DND-41 (cell line): ENCODE results near the gene CUBN.

ENCODE experiments used
- ATAC-seq: fragments of 200-7000 bp; cut with Tn5 transposase; 3 replicates; pipeline ENCODE4 v1.9.1; 2021; ENCODE audit warnings: low read depth; ENCODE audit not compliant: insufficient read depth
- DNase-seq: peaks from one replicate; pipeline ENCODE4 v3.0.0-alpha.2; 2020
- H2AFZ ChIP-seq: 2 replicates; pipeline ENCODE4 v1.6.0; 2012; ENCODE audit warnings: low read depth, low read length
- H3K27ac ChIP-seq: 2 replicates; pipeline ENCODE4 v1.5.1; 2012; ENCODE audit warnings: low read length, inconsistent platforms
- H3K27me3 ChIP-seq: fragments of 200-600 bp; sonication (generic); 2 replicates; pipeline ENCODE4 v1.6.0; 2012; ENCODE audit warnings: low read length, mild to moderate bottlenecking, inconsistent platforms; ENCODE audit not compliant: insufficient read depth, poor library complexity
- H3K36me3 ChIP-seq: 2 replicates; pipeline ENCODE4 v1.5.1; 2012; ENCODE audit warnings: low read length, inconsistent platforms; ENCODE audit not compliant: insufficient read depth
- H3K4me1 ChIP-seq: 2 replicates; pipeline ENCODE4 v1.5.1; 2012; ENCODE audit warnings: mild to moderate bottlenecking, low read length; ENCODE audit not compliant: insufficient read depth
- H3K4me2 ChIP-seq: 2 replicates; pipeline ENCODE4 v1.6.0; 2012; ENCODE audit warnings: mild to moderate bottlenecking, moderate library complexity, low read length, inconsistent platforms; ENCODE audit not compliant: insufficient read depth
- H3K4me3 ChIP-seq, 2 experiments: fragments of 200-600 bp in 1 of 2; shearing (Covaris generic) in 1 of 2; 2 replicates each; pipeline ENCODE4 v1.5.1; 2012 to 2016; ENCODE audit warnings: inconsistent platforms in 2 of 2, low read length in 2 of 2, mild to moderate bottlenecking in 2 of 2, low read depth in 1 of 2, moderate library complexity in 1 of 2
- H3K79me2 ChIP-seq: 2 replicates; pipeline ENCODE4 v1.6.0; 2012; ENCODE audit warnings: low read length, inconsistent platforms; ENCODE audit not compliant: insufficient read depth
- H3K9ac ChIP-seq: 2 replicates; pipeline ENCODE4 v1.6.0; 2012; ENCODE audit warnings: low read depth, mild to moderate bottlenecking, inconsistent platforms, low read length, moderate library complexity
- H3K9me3 ChIP-seq: 2 replicates; pipeline ENCODE4 v1.5.1; 2012; ENCODE audit warnings: low read length, moderate library complexity, mild to moderate bottlenecking, inconsistent platforms; ENCODE audit not compliant: insufficient read depth, severe bottlenecking
- H4K20me1 ChIP-seq: 2 replicates; pipeline ENCODE4 v1.6.0; 2012; ENCODE audit warnings: low read length; ENCODE audit not compliant: insufficient read depth
- EZH2 ChIP-seq: IDR thresholded peaks from 3 replicates; pipeline ENCODE4 v1.6.1; 2012; ENCODE audit warnings: borderline replicate concordance, low read depth, mild to moderate bottlenecking, moderate library complexity, low read length, inconsistent platforms; ENCODE audit not compliant: severe bottlenecking
- TF ChIP-seq, protein P1 (sequence below): IDR thresholded peaks from 2 replicates; pipeline ENCODE4 v1.5.1; 2012; ENCODE audit warnings: borderline replicate concordance, low read length, moderate library complexity, mild to moderate bottlenecking; ENCODE audit not compliant: poor library complexity, severe bottlenecking; ENCODE audit errors: extremely low read depth

CUBN gene

GRCh38 chr10:16953270-16953669 is 176.3 kb downstream of the CUBN start:
- Histone ChIP-seq H3K27ac (no peak overlapping the region), H3K9ac (no peak overlapping the region), H3K4me2 (no peak overlapping the region), H2AFZ (no peak overlapping the region), H3K9me3 (no peaks in the 10 kb centered on the region), H3K4me3 (no peak overlapping the region), H3K36me3 (no peaks in the 10 kb centered on the region), H4K20me1 (no peaks in the 10 kb centered on the region), H3K27me3 (no peaks in the 10 kb centered on the region), H3K79me2 (no peaks in the 10 kb centered on the region), H3K4me1 (no peaks in the 10 kb centered on the region)
- DNase-seq (no peak), ATAC-seq (no peak)
- TF ChIP-seq EZH2 = no peak
- TF ChIP-seq, protein P1, sequence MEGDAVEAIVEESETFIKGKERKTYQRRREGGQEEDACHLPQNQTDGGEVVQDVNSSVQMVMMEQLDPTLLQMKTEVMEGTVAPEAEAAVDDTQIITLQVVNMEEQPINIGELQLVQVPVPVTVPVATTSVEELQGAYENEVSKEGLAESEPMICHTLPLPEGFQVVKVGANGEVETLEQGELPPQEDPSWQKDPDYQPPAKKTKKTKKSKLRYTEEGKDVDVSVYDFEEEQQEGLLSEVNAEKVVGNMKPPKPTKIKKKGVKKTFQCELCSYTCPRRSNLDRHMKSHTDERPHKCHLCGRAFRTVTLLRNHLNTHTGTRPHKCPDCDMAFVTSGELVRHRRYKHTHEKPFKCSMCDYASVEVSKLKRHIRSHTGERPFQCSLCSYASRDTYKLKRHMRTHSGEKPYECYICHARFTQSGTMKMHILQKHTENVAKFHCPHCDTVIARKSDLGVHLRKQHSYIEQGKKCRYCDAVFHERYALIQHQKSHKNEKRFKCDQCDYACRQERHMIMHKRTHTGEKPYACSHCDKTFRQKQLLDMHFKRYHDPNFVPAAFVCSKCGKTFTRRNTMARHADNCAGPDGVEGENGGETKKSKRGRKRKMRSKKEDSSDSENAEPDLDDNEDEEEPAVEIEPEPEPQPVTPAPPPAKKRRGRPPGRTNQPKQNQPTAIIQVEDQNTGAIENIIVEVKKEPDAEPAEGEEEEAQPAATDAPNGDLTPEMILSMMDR = no peak

- no peaks in the 10 kb centered on the region for H4K20me1 ChIP-seq
- H3K27ac ChIP-seq = no peak overlapping the region
- no peak for TF ChIP-seq EZH2
- TF ChIP-seq, protein P1 = no peak
- H3K36me3 ChIP-seq = no peaks in the 10 kb centered on the region
- H2AFZ ChIP-seq = no peak overlapping the region
- H3K27me3 ChIP-seq = no peaks in the 10 kb centered on the region
- DNase-seq (no peak), ATAC-seq (no peak)
- H3K4me2 ChIP-seq = no peak overlapping the region
- H3K4me1 ChIP-seq = no peaks in the 10 kb centered on the region
- no peak overlapping the region for H3K4me3 ChIP-seq
- no peaks in the 10 kb centered on the region for H3K9me3 ChIP-seq
- H3K79me2 ChIP-seq = no peaks in the 10 kb centered on the region
- H3K9ac ChIP-seq = no peak overlapping the region
These were observed 177.0 kb downstream of the CUBN start for GRCh38 chr10:16952610-16953009.

DNA sequence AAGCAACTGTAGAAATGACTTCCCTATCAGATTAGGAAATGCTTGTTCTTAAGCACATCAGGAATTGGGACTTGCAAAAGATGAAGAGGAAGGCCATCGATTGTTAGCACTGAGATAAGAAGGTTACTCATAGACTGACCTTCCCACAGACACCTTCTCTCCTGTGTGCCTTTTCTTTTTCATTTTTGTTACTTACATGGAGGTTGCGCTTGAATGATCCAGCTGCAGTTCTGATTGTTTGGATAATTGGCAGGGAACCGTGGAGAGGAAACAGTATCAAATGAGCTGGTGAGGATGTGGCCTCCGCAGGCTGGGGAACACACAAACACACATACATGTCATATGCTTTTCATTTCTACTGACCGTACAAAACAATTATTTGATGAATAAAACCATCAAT is 177.5 kb downstream of the CUBN start:
- Histone ChIP-seq H3K4me1 (no peaks in the 10 kb centered on the region), H3K79me2 (no peaks in the 10 kb centered on the region), H3K9ac (no peak overlapping the region), H3K9me3 (no peaks in the 10 kb centered on the region), H3K27me3 (no peaks in the 10 kb centered on the region), H3K4me3 (no peak overlapping the region), H3K4me2 (no peak overlapping the region), H3K27ac (no peak overlapping the region), H2AFZ (no peak overlapping the region), H3K36me3 (no peaks in the 10 kb centered on the region), H4K20me1 (no peaks in the 10 kb centered on the region)
- TF ChIP-seq, protein P1 = no peak
- no peak for TF ChIP-seq EZH2
- ATAC-seq (no peak), DNase-seq (no peak)
